ENCODE data around the gene TM7SF2. TPM values are rescaled to one million over a fixed set of nuclear protein-coding genes. Genes with fewer than 3 reads are reported as not detected.

TM7SF2 gene
- total and polyA plus RNA-seq, 12 donors: 18.5 to 87.8 (median 69.5) TPM

GRCh38 chr11:65130631-65131416 is 19.2 kb downstream of the TM7SF2 start:
- WGBS, 2 donors: 80 to 88% methylated on average over 19 of the region's 19 CpGs
- no peak for DNase-seq
- intact Hi-C loops (cut with DNase I): loop anchor here in 2 of 10 donors (10.0 kb wide), 1 partner anchor 124 kb away; no protein-coding TSS in a partner anchor
- no peak overlapping the region for H3K27ac ChIP-seq
- peaks cover 12 to 33% (median 23%) of the 10 kb centered on the region in 9 donors for H3K4me1 ChIP-seq
- peaks cover 7 to 75% (median 58%) of the 10 kb centered on the region in 9 donors for H3K36me3 ChIP-seq
- TF ChIP-seq CTCF (IDR thresholded peaks at IDR 0.05): no peak
- no peak overlapping the region for H3K4me3 ChIP-seq
- ATAC-seq: no peak
- no peaks in the 10 kb centered on the region for H3K9me3 ChIP-seq
- H3K27me3 ChIP-seq: no peaks in the 10 kb centered on the region

GRCh38 chr11:65131417-65131776 is 19.7 kb downstream of the TM7SF2 start:
- 77 to 78% methylated on average over 3 of the region's 3 CpGs for WGBS, 2 donors
- no peak for ATAC-seq
- Histone ChIP-seq H3K9me3 (no peaks in the 10 kb centered on the region), H3K36me3 (peaks cover 7 to 69% (median 55%) of the 10 kb centered on the region in 9 donors), H3K4me3 (no peak overlapping the region), H3K27me3 (no peaks in the 10 kb centered on the region), H3K4me1 (peaks cover 12 to 36% (median 27%) of the 10 kb centered on the region in 9 donors), H3K27ac (no peak overlapping the region)
- no peak for DNase-seq
- no peak for TF ChIP-seq CTCF (IDR thresholded peaks at IDR 0.05)
- intact Hi-C loops (cut with DNase I): loop anchor here in 2 of 10 donors (10.0 kb wide), 1 partner anchor 123 kb away; no protein-coding TSS in a partner anchor

GRCh38 chr11:65131895-65132237 is 20.2 kb downstream of the TM7SF2 start:
- Histone ChIP-seq H3K9me3 (no peaks in the 10 kb centered on the region), H3K4me3 (no peak overlapping the region), H3K36me3 (peaks cover 7 to 64% (median 50%) of the 10 kb centered on the region in 9 donors), H3K27me3 (no peaks in the 10 kb centered on the region), H3K27ac (no peak overlapping the region), H3K4me1 (peaks cover 12 to 36% (median 27%) of the 10 kb centered on the region in 9 donors)
- intact Hi-C loops (cut with DNase I): loop anchor here in 2 of 10 donors (10.0 kb wide), 1 partner anchor 123 kb away; no protein-coding TSS in a partner anchor
- WGBS, 2 donors: 82 to 84% methylated on average over 6 of the region's 6 CpGs
- DNase-seq (no peak), ATAC-seq (no peak)
- TF ChIP-seq CTCF (IDR thresholded peaks at IDR 0.05): no peak

- H3K27ac ChIP-seq: peak overlapping the region in 1 of 10 donors; percentile 98
Observed at GRCh38 chr11:65132238-65132987, 20.7 kb downstream of the TM7SF2 start.

More at GRCh38 chr11:65132238-65132987, 20.7 kb downstream of the TM7SF2 start:
- intact Hi-C loops (cut with DNase I): loop anchor here in 2 of 10 donors (10.0 kb wide), 1 partner anchor 122 kb away; no protein-coding TSS in a partner anchor
- Histone ChIP-seq H3K36me3 (peaks cover 7 to 59% (median 46%) of the 10 kb centered on the region in 9 donors), H3K9me3 (no peaks in the 10 kb centered on the region), H3K27me3 (no peaks in the 10 kb centered on the region), H3K4me3 (peak overlapping the region in 5 of 10 donors; percentile 75 to 98 (median 94)), H3K4me1 (peaks cover 12 to 36% (median 27%) of the 10 kb centered on the region in 9 donors)
- 72 to 74% methylated on average over 10 of the region's 10 CpGs for WGBS, 2 donors
- ATAC-seq (no peak), DNase-seq (no peak)
- TF ChIP-seq CTCF (IDR thresholded peaks at IDR 0.05): no peak
